AG20443 (cell line): ENCODE data around the gene NCCRP1.

Source experiments
- DNase-seq: peaks from one replicate; pipeline ENCODE4 v3.0.0; 2012; ENCODE audit warnings: low spot score, mixed read lengths

Gene NCCRP1

DNA sequence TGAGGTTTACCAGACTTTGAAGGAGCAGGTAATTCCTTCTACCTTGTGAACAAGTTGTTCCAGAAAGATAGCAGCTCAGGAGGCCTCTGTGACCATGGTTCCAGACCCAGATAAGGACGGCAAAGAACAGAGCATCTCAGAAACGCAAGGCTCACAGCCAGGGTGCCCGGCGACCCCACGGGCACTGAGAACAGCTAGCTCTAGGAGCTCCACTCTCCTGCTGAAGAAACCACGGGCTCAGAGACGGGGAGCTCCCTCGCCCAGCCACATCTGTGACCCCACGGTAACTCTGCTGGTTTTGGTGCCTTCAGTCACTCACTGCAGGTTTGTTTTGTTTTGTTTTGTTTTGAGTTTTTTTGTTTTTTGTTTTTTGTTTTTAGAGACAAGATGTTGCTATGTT is 16.0 kb upstream of the NCCRP1 start:
- DNase-seq, result no peak

DNA sequence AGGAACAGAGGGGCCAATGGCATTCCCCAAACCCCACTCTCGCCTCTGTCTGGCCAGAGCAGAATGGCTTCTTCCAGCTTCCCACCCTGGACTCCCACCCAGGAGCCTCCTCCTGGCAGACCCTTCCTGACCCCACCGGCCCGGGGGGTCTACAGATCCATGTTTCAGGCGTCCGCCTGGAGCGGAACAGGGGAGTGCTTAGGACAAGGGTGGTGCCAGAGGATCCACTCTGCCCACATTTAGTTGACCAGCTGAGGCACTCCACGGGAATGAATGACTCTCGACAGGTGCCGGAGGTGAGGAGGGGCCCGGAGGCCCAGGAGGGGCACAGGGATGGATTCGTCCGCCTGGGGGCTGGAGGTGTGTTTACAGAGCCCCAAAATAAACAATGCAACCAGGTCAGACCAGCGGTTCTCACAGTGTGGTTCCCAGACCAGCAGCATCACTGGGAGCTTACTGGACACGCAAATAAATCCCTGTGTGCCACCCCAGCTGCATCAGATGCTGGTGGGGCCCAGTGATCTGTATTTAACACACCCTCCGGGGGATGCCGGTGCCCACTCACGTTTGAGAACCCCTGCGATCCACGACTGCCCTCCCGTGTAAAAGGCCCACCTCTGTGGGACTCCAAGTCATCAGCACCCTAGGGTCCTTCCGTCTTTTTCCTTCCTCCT is 15.1 kb upstream of the NCCRP1 start:
- DNase-seq, result no peak

DNA sequence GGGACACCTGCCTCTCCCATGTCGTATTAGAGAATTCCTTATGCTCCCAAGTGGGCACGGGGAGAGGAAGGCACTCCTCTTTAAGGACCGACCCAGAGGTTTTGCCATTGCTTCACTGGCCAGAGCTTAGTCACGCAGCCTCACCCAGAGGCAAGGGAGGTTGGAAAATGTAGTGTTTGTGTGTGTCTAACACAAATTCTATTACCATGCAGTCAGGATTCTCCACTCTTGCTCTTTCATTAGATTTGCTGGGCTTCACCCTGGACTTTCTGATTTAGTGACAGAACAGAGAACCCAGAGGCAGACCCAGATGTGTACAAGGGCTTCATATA is 14.6 kb upstream of the NCCRP1 start:
- no peak for DNase-seq

DNA sequence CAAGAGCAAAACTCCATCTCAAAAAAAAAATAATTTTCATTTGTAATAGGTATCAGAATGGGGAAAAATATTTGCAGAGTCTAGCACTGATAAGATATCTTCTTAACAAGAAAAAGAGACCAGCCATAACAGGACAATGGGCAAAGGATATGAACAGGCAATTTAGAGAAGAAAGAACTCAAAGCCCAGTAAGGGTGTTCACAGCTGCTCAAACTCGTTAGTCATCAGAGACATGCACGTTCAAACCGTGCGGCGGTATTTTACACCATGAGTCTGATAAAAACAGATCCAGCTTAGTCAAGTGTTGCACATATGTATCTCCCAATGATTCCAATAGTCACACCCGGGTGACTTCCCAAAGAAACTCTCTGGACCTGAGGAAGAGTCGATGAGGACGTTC is 13.7 kb upstream of the NCCRP1 start:
- no peak for DNase-seq

DNA sequence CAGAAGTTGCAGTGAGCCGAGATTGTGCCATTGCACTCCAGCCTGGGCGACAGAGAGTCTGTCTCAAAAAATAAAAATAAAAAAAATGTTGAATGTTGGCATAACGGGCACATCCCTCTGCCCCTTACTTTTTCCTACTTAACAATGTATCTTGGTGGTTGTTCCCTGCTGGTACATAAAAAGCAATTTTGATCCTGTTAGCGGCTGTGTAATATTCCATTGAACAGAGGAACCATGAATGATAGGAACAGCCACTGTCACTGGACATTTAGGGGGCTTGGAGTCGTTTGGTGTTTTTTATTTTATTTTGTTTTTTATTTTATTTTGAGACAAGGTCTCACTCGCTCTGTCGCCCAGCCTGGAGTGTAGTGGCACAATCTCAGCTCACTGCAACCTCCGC is 10.4 kb upstream of the NCCRP1 start:
- no peak for DNase-seq

DNA sequence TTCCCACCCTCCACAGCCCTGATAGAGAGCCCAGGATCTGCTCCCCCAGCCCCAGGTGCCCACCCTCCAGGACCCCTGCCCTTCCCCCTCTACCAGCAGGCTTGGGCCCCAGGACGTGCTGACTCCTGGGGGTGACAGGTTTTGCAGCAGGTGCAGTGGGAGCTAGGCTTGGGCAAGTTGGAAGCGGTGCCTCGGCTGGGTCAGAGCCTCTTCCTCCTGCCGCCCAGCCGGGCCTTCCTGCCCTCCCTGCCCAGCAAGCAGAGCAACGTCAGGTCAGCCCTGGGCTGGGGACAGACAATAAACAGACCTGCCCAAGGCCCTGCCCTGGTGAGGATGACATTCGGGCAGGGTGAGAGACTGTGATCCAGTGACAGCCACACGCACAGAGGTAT is 9.2 kb upstream of the NCCRP1 start:
- DNase-seq, result no peak

DNA sequence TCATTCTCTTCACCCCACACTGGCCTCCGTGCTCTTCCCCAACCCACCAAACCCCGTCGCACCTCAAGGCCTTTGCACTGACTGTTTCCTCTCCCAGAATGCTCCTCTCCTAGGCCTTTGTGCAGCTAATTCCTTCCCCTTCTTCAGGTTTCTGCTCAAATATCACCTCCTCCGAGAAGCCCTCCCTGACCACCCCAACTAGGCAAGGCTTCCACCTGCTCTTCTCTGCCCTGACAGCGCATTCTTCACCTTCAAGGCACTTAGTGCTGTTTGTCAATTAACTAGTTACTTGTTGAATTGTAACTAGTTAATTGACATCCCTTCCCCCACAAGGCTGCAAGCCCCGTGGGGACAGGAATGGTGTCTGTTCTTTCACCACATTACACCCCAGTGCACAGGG is 7.8 kb upstream of the NCCRP1 start:
- no peak for DNase-seq

DNA sequence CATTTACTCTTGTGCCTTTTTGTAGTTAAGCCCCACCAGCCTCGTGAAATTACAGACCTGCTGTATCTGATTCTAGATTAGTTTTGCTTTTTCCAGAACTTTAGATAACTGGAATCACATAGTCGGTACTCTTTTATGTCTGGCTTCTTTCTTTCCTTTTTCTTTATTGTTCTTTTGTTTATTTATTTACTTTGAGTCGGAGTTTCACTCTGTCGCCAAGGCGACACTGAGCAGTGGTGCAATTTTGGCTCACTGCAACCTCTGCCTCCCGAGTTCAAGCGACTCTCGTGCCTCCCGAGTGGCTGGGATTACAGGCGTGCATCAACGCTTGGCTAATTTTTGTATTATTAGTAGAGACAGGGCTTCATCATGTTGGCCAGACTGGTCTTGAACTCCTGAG is 6.0 kb upstream of the NCCRP1 start:
- DNase-seq, result no peak

DNA sequence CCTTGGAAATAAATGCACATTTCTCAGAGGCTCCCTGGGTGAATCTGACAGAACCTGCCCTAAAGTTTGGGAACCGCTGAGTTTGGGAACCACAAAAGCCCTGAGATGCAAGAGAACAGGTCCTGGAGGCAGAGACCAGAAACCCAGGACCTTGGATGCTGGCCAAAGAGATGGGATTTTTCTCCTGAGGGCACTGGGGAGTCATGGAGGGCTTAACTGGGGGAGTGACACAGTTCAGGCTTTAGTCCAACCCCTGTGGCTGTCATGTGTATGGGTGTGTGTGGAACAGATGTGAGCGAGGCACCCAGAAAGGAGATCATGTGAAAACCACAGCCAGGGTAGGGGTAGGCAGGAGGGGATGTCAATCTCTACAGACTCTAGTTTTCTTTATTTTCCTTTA is 3.9 kb upstream of the NCCRP1 start:
- DNase-seq, result no peak

DNA sequence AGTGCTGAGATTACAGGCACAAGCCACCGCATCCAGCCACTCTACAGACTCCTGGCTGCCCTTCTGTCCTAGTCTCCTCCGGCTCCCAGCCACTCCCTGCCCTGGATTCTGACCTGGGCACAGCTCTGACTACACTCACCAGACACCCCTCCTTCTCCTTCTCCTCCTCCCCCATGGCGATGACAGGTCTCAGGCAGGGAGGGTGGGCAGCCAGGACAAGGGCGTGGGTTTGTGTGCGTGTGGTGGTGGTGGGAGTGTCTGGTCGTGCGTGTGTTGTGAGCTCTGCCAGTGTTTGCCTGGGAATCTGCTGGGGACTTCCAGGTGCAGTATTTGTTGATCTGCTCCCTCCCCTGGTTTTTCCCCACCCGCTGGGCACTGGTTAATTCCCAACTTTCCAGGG is 3.0 kb upstream of the NCCRP1 start:
- no peak for DNase-seq

DNA sequence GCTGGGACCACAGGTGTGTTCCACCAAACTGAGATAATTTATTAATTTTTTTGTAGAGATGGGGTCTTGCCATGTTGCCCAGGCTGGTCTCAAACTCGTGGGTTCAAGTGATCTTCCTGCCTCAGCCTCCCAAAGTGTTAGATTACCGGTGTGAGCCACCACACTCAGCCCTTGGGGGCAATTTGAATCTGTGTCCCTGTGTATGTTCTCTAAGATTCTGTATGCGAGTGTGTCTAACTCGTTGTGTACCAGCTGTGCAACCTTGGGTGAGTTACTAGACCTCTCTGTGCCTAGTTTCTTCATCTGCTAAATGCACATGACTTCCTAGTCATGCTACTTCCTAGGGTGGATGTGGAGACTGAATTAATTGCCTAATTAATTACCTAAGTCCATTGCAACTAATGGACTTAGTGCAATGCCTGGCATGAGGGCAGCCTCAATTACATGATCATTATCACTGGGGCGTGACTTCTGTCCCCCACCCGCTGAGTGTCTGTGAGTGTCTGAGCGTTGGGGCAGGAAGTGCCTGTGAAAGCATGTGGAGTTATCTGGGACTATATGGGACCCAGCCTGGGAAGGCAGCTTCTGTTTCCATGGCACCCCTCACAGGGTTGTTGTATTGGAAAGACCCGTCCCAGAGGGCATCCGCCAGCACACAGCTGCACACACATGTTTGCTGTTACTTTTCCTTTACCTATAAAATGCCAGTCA is 1.8 kb upstream of the NCCRP1 start:
- no peak for DNase-seq

DNA sequence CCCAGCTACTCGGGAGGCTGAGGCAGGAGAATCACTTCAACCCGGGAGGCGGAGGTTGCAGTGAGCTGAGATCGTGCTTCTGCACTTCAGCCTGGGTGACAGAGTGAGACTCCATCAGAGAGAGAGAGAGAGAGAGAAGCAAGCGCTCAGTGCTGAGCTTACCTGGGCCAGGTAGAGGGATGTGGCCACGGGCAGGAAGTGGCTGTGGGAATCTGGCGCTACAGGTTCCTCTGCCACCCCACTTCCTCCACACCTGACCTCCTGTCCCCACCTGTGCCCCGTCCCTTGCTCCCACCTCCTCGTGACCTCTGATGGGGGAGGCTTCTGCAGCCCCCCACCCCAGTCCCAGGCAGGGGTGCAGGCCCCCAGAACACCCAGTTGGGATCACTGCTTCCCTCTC is 1.0 kb upstream of the NCCRP1 start:
- no peak for DNase-seq

DNA sequence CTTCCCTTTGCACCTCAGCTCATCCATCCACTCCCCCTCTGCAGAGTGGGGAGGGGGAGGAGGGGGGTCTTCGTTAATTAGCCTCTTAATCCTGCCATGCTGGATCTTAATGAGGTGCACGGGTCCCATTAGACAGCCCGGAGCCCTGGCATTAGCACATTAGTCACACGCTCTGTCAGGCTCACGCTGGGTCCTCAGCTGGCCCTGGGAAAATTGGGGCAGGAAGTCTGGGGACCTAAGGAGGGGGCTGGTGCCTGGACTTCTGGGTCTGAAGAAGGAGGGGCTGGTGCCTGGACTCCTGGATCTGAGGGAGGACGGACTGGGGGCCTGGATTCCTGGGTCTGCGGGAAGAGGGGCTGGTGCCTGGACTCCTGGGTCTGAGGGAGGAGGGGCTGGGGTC is 444 bp upstream of the NCCRP1 start:
- no peak for DNase-seq

DNA sequence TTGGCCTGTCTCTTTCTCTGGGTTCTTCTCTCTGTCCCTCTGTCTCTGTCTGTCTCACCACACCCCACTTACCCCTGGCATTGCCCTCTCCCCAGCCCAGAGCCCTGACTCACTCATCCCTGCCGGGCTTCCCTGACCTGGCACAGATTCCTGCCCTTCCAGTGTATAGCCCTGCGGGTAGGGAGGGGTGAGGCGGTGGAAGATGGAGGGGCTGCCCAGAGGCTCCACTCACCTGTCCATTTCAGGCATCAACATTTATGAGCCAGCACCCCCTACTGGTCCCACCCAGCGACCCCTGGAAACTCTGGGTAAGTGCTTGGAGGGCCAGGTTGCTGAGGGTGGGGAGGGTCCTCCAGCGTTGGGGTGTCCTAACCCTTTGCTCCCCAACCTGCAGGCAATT is 1.0 kb downstream of the NCCRP1 start:
- no peak for DNase-seq

DNA sequence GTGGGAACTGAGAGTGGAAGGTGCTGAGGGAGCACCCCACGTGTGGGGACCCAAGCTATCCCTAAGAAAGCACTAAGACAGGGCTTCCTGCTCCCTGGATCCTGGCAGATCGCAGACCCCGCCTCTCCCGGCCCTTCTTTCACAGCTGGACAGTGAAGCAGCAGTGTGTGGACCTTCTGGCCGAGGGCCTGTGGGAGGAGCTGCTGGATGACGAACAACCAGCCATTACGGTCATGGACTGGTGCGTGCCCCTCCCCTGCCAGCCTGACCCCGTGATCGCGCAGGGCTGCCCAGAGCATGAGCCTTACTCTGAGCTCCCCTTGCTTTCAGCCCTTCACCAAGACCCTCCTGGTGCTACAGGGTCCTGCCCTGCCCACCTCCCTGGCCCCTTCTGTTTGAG is 2.3 kb downstream of the NCCRP1 start:
- peak; percentile 92 for DNase-seq

DNA sequence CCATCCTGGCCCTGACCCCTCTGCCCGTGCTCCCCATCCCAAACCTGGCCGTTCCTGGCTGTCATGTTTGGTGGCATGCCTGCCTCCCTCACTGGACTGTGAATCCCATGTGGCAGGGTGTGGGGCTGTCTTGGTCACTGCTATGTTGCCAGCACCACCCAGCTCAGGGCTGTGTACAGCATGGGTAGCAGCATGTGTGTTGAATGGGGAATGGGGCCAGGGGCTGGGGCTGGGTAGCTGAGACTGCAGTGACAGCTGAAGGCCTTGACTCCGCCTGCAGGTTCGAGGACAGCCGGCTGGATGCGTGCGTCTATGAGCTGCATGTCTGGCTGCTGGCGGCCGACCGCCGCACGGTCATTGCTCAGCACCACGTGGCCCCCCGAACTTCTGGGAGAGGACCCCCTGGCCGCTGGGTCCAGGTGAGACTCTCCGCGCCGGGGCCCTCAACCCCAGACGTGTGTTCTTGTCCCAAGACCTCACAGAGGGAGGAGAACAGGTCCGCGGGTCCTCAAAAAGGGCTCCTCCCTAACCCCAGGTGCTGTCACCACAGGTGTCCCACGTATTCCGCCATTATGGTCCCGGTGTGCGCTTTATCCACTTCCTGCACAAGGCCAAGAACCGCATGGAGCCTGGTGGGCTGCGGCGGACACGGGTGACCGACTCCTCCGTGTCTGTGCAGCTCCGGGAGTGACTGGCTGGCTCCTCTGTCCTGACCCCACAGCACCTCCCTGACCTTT is 3.5 kb downstream of the NCCRP1 start:
- DNase-seq, result no peak

DNA sequence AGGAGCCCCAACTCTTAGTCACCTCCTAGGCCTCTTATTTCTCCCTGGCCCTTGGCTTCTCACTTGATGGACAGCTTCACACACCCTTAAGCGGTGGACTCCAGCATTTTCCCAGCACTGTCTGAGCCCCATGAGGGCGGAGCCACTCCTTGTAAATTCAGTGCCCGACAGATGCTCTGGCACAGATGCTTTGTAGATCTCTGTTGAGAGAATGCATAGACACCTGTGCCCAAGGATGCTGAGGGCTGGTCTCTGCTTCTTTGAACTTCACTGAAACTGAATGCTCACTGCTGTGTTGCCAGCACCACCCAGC is 4.0 kb downstream of the NCCRP1 start:
- no peak for DNase-seq

DNA sequence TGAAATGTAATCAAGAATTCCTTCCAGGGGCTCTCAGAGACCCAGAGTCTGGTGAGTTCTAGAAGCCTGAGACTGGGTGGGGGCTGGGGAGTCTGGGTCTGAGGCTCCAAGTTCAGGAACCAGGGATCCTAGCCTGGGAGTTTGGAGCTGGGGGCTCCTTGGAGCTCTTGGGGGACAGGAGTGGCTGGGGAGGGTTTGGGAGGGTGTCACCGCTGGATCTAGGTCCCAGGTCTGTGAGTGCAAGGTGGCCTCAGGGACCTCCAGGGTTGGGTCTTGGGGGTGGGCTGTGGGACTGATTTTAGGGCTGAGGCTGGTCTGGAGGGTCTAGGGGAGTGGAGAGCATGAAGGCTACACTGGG is 6.2 kb downstream of the NCCRP1 start:
- DNase-seq, result no peak

DNA sequence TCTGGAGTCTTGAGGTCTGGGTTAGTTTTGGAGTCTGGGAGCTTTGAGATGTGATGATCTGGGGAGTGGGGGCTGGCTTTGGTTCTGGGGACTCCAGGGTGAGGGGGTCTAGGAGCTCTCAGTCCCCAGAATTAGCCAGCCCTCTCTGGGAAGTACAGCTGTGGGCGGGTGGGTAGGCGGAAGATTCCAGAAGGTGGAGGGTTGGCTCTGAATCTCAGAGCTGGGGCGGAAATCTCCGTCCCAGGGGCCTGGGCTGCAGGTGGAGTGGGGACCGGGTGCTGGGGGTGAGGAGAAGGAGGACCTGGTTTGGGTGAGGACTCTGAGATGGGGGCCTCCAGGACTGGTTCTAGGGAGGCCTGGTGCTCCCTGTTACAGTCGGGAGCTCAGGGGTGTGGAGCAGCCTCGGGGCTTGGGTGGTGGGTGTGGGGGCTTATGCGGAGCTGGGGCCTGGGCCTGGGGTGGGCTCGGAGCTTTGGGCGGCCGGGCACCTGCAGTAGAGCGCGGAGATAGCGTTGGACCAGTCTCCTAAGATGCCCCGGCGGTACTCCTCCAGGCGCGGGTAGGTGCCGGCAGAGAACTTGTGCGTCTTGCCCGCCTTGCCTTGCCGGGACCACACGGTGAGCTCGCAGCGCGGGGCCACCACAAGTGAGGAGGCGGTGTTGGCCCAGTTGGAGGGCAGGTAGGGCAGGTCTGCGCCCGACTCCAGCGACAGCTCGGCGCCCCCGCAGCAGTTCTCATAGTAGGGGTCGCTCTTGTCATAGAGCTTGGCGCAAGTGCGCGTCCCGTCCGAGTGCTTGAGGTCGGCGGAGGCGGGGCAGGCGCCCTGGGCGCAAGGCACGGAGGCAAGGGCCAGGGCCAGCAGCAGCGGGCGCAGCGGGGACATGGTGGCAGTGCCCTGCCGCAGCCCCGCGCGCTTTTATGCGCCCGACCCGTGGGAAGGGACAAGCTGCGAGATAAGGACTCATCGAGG is 6.9 kb downstream of the NCCRP1 start, which contains the start of gene SYCN:
Gene SYCN, minus strand, starts transcription at position 892 of the 970 bp plus-strand sequence. Its CDS starts 9 bp downstream, at position 883.
- DNase-seq, result peak; percentile 10

DNA sequence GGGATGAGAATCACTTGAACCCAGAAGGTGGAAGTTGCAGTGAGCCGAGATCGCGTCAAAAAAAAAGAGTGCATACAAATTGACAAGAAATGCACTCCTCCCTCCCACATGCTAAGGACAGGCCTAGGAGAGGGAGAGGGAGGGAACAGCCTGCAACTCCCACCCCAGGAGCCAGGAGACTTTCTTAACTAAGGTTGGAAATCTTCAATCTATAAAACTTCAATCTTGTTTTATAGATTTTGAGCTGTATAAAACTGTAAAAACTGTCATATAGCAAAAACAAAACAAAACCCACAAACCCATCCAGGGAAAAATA is 8.6 kb downstream of the NCCRP1 start:
- DNase-seq, result no peak

DNA sequence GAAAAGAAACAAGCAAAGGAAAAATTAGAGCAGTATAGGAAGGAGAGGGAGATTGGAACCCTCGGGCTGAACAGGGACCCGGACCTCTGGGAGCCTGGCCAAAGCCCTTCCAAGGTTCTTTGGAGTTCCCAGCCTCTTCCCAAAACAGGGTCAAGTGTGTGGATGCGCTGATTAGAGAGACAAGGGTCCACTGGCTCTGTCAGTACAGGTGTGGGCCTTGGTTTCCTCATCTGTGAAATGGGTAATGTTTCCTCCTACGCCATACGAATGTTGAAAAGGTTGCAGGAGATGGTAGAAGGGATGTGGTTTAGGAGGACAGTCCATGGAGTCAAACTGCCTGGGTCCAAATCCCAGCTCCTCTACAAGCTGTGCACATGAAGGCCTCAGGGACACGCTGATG is 9.4 kb downstream of the NCCRP1 start:
- no peak for DNase-seq

DNA sequence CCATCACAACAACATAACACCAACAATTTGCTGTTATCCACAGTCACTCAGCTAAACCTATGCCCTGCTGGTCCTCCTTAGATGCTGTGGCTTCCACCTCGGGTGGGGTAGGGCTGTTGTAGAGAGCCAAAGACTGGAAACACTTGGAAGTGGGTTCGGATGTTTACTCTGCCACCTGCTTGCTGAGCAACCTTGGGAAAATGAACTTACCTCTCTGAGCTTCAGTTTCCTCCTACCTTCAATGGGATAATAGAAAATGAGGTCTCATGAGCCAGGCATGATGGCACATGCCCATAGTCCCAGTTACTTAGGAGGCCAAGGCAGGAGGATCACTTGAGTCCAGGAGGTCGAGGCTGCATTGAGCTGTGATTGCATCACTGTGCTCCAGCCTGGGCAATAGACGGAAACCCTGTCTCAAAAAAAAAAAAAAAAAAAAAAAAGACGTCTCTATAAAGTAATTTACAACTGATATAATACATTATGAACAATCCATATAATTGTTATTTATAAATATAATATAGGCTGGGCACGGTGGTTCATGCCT is 10.6 kb downstream of the NCCRP1 start:
- no peak for DNase-seq
